H9 (cell line): ENCODE data around the gene OR1L6. TPM values are rescaled to one million over a fixed set of nuclear protein-coding genes. Genes with fewer than 3 reads are reported as not detected.

Source experiments
- DNase-seq: peaks from one replicate; pipeline ENCODE4 v3.0.0-alpha.2; 2017
- H2AFZ ChIP-seq: one replicate; pipeline ENCODE4 v1.6.1; 2013; ENCODE audit warnings: mild to moderate bottlenecking, low read length, control low read depth, moderate library complexity
- H2AK5ac ChIP-seq: 2 replicates; pipeline ENCODE4 v1.6.1; 2013; ENCODE audit warnings: low read length, control low read depth, mixed read lengths; ENCODE audit not compliant: insufficient read length
- H2BK120ac ChIP-seq: one replicate; pipeline ENCODE4 v1.6.1; 2013; ENCODE audit warnings: low read depth, mild to moderate bottlenecking, low read length, control low read depth, inconsistent platforms; ENCODE audit not compliant: poor library complexity, severe bottlenecking
- H2BK12ac ChIP-seq: 2 replicates; pipeline ENCODE4 v1.6.1; 2013; ENCODE audit warnings: low read length, control low read depth, mixed read lengths, low read depth; ENCODE audit not compliant: insufficient read length
- H2BK15ac ChIP-seq: 2 replicates; pipeline ENCODE4 v1.6.1; 2013; ENCODE audit warnings: low read depth, low read length, control low read depth
- H2BK20ac ChIP-seq: one replicate; pipeline ENCODE4 v1.6.1; 2013; ENCODE audit warnings: low read depth, mild to moderate bottlenecking, low read length, control low read depth, inconsistent platforms; ENCODE audit not compliant: poor library complexity, severe bottlenecking
- H2BK5ac ChIP-seq: 2 replicates; pipeline ENCODE4 v1.6.1; 2013; ENCODE audit warnings: low read length, control low read depth, mixed read lengths; ENCODE audit not compliant: insufficient read length
- H3K14ac ChIP-seq: 2 replicates; pipeline ENCODE4 v1.6.1; 2013; ENCODE audit warnings: low read length, control low read depth; ENCODE audit not compliant: insufficient read depth
- H3K18ac ChIP-seq: 2 replicates; pipeline ENCODE4 v1.6.1; 2013; ENCODE audit warnings: low read depth, mild to moderate bottlenecking, mixed read lengths, low read length, control low read depth; ENCODE audit not compliant: insufficient read length
- H3K23ac ChIP-seq: 2 replicates; pipeline ENCODE4 v1.6.1; 2013; ENCODE audit warnings: low read length, control low read depth, mixed read lengths, low read depth; ENCODE audit not compliant: insufficient read length
- H3K23me2 ChIP-seq: 2 replicates; pipeline ENCODE4 v1.6.1; 2013; ENCODE audit warnings: low read depth, mild to moderate bottlenecking, mixed read lengths, low read length, control low read depth; ENCODE audit not compliant: insufficient read length, poor library complexity, severe bottlenecking
- H3K27ac ChIP-seq: 2 replicates; pipeline ENCODE4 v1.5.1; 2013; ENCODE audit warnings: low read length, control low read depth, mixed read lengths, low read depth; ENCODE audit not compliant: insufficient read length
- H3K27me3 ChIP-seq: 2 replicates; pipeline ENCODE4 v1.6.1; 2013; ENCODE audit warnings: low read length, control low read depth, inconsistent platforms; ENCODE audit not compliant: insufficient read depth
- H3K4ac ChIP-seq: 2 replicates; pipeline ENCODE4 v1.6.1; 2013; ENCODE audit warnings: low read depth, mild to moderate bottlenecking, control low read depth, inconsistent platforms, low read length, moderate library complexity
- H3K4me1 ChIP-seq: 2 replicates; pipeline ENCODE4 v1.6.1; 2013; ENCODE audit warnings: low read length, control low read depth, inconsistent platforms; ENCODE audit not compliant: insufficient read depth
- H3K4me2 ChIP-seq: 2 replicates; pipeline ENCODE4 v1.6.1; 2013; ENCODE audit warnings: low read length, control low read depth, mixed read lengths; ENCODE audit not compliant: insufficient read length, insufficient read depth
- H3K56ac ChIP-seq: 2 replicates; pipeline ENCODE4 v1.6.1; 2013; ENCODE audit warnings: low read depth, mild to moderate bottlenecking, mixed read lengths, low read length, control low read depth; ENCODE audit not compliant: insufficient read length
- H3K79me1 ChIP-seq: 2 replicates; pipeline ENCODE4 v1.6.1; 2013; ENCODE audit warnings: low read depth, mild to moderate bottlenecking, moderate library complexity, low read length, control low read depth, inconsistent platforms; ENCODE audit not compliant: insufficient read depth, poor library complexity, severe bottlenecking
- H3K79me2 ChIP-seq: 2 replicates; pipeline ENCODE4 v1.6.1; 2013; ENCODE audit warnings: low read length, control low read depth, inconsistent platforms; ENCODE audit not compliant: insufficient read depth
- H3K9ac ChIP-seq: 2 replicates; pipeline ENCODE4 v1.6.1; 2013; ENCODE audit warnings: low read length, control low read depth, mixed read lengths; ENCODE audit not compliant: insufficient read length; ENCODE audit errors: extremely low read depth
- H3K9me3 ChIP-seq: one replicate; pipeline ENCODE4 v1.6.1; 2013; ENCODE audit warnings: low read depth, low read length, inconsistent platforms; ENCODE audit not compliant: control insufficient read depth
- H3T11ph ChIP-seq: one replicate; pipeline ENCODE4 v1.6.1; 2013; ENCODE audit warnings: mild to moderate bottlenecking, low read length, control low read depth, inconsistent platforms
- H4K20me1 ChIP-seq: one replicate; pipeline ENCODE4 v1.6.1; 2013; ENCODE audit not compliant: control insufficient read depth, insufficient read length, insufficient read depth
- H4K5ac ChIP-seq: 2 replicates; pipeline ENCODE4 v1.6.1; 2013; ENCODE audit warnings: low read depth, mild to moderate bottlenecking, mixed read lengths, low read length, control low read depth; ENCODE audit not compliant: insufficient read length
- H4K8ac ChIP-seq: replicated peaks from 2 replicates; pipeline ENCODE4 v1.6.1; 2013; ENCODE audit warnings: low read length, control low read depth, mixed read lengths, low read depth; ENCODE audit not compliant: insufficient read length
- H4K91ac ChIP-seq: 2 replicates; pipeline ENCODE4 v1.6.1; 2013; ENCODE audit warnings: low read depth, mild to moderate bottlenecking, moderate library complexity, mixed read lengths, low read length, control low read depth; ENCODE audit not compliant: insufficient read length
- H3K27ac Mint-ChIP-seq, 3 experiments: 2 replicates in 2 of 3; 3 replicates in 1 of 3; pipeline ENCODE4 v1.8.0; 2020 to 2021; ENCODE audit warnings: mixed read lengths in 3 of 3, mild to moderate bottlenecking in 1 of 3, moderate library complexity in 1 of 3
- H3K27me3 Mint-ChIP-seq: 2 replicates; pipeline ENCODE4 v1.8.0; 2021; ENCODE audit warnings: low read depth, mild to moderate bottlenecking, moderate library complexity, mixed read lengths
- H3K36me3 Mint-ChIP-seq, 3 experiments: 2 replicates in 2 of 3; 3 replicates in 1 of 3; pipeline ENCODE4 v1.8.0; 2020 to 2021; ENCODE audit warnings: low read depth in 3 of 3, mixed read lengths in 3 of 3; ENCODE audit not compliant: insufficient read depth in 1 of 3
- H3K4me1 Mint-ChIP-seq, 2 experiments: 2 replicates each; pipeline ENCODE4 v1.8.0; 2020; ENCODE audit warnings: mixed read lengths in 2 of 2
- H3K4me3 Mint-ChIP-seq, 2 experiments: 2 replicates in 1 of 2; 3 replicates in 1 of 2; pipeline ENCODE4 v1.8.0; 2020 to 2021; ENCODE audit warnings: mild to moderate bottlenecking in 2 of 2, mixed read lengths in 2 of 2, moderate library complexity in 1 of 2
- H3K9me3 Mint-ChIP-seq, 2 experiments: 2 replicates in 1 of 2; 3 replicates in 1 of 2; pipeline ENCODE4 v1.8.0; 2020; ENCODE audit warnings: mild to moderate bottlenecking in 2 of 2, mixed read lengths in 2 of 2, moderate library complexity in 1 of 2
- CTCF ChIP-seq: fragments of 200-600 bp; sonication (generic); conservative IDR thresholded peaks from 3 replicates; pipeline ENCODE4 v1.8.0; 2021; ENCODE audit warnings: antibody characterized with exemption, mild to moderate bottlenecking
- WGBS: extraction: QIAGEN DNeasy Blood & Tissue Kit; methylation state at CpG from one replicate; pipeline ENCODE4 v1.1.7; 2013; ENCODE audit warnings: missing lambda C conversion rate, low lambda C conversion rate, mixed read lengths; ENCODE audit not compliant: insufficient read length; ENCODE audit errors: extremely low coverage; 5-methylcytosine and 5-hydroxymethylcytosine counted together
- total RNA-seq: library from RNA; stranded (reverse); gene quantifications from 2 replicates; pipeline ENCODE4 v1.2.1, GENCODE V29; 2021

OR1L6 gene
- total RNA-seq, 1 experiment from 2014 or later: not detected

DNA sequence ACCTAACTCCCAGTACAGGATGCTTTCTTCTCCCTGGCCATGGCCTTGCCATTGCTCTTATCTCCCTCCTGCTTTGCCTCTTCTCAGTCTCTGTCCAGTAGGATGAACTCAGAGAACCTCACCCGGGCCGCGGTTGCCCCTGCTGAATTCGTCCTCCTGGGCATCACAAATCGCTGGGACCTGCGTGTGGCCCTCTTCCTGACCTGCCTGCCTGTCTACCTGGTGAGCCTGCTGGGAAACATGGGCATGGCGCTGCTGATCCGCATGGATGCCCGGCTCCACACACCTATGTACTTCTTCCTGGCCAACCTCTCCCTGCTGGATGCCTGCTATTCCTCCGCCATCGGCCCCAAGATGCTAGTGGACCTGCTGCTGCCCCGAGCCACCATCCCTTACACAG lies 46.7 kb downstream of the OR1L6 start, which contains the start of gene OR5C1:
Gene OR5C1, plus strand, starts transcription at position 103 of the 400 bp plus-strand sequence. Its CDS starts 0 bp downstream, at position 103.
- no peak within 1 kb of the TSS for H3K4me2 ChIP-seq
- Mint-ChIP-seq H3K27ac (no peak within 1 kb of the TSS), H3K27me3 (peaks cover 1% of the 10 kb centered on the region), H3K4me1 (no peaks in the 10 kb centered on the region), H3K36me3 (peaks cover 1 to 26% (median 15%) of the 10 kb centered on the region in 3 experiments; a peak in 3 of 7 replicates), H3K9me3 (peaks cover 34 to 75% of the 10 kb centered on the region in 2 experiments), H3K4me3 (no peak within 1 kb of the TSS)
- H3K14ac ChIP-seq: no peak within 1 kb of the TSS
- H4K8ac ChIP-seq: no peak within 1 kb of the TSS
- WGBS: no CpG with 5 or more reads among the region's 12 CpGs
- no peaks in the 10 kb centered on the region for H3K79me2 ChIP-seq
- H4K91ac ChIP-seq: no peak within 1 kb of the TSS
- H2BK20ac ChIP-seq: no peak within 1 kb of the TSS
- no peak within 1 kb of the TSS for H3K56ac ChIP-seq
- H3K27me3 ChIP-seq: no peaks in the 10 kb centered on the region
- H2AK5ac ChIP-seq: no peak within 1 kb of the TSS
- TF ChIP-seq CTCF: no peak
- no peak within 1 kb of the TSS for H2BK15ac ChIP-seq
- no peak within 1 kb of the TSS for H2AFZ ChIP-seq
- no peak within 1 kb of the TSS for H2BK12ac ChIP-seq
- no peaks in the 10 kb centered on the region for H3K79me1 ChIP-seq
- H3K23ac ChIP-seq: no peak within 1 kb of the TSS
- no peak within 1 kb of the TSS for H3T11ph ChIP-seq
- H3K9me3 ChIP-seq: peaks cover 44% of the 10 kb centered on the region
- no peak for DNase-seq
- no peak within 1 kb of the TSS for H2BK5ac ChIP-seq
- H3K23me2 ChIP-seq: no peaks in the 10 kb centered on the region
- H3K18ac ChIP-seq: no peak within 1 kb of the TSS
- H3K4me1 ChIP-seq: no peaks in the 10 kb centered on the region
- H4K20me1 ChIP-seq: no peaks in the 10 kb centered on the region
- no peak within 1 kb of the TSS for H4K5ac ChIP-seq
- H3K9ac ChIP-seq: no peak within 1 kb of the TSS
- no peak within 1 kb of the TSS for H3K4ac ChIP-seq
- H2BK120ac ChIP-seq: no peak within 1 kb of the TSS
- no peak within 1 kb of the TSS for H3K27ac ChIP-seq
